HG02763 (cell line): ENCODE data around the gene SHROOM3.

Experiments
- ATAC-seq: cut with Tn5 transposase; IDR thresholded peaks from one replicate; pipeline ENCODE4 v1.9.1; 2021; ENCODE audit warnings: mild to moderate bottlenecking, moderate library complexity; ENCODE audit not compliant: unreplicated experiment

SHROOM3 gene

GRCh38 chr4:76489686-76490161 is 54.7 kb downstream of the SHROOM3 start:
- no peak for ATAC-seq

GRCh38 chr4:76492055-76492454 is 57.0 kb downstream of the SHROOM3 start:
- no peak for ATAC-seq

GRCh38 chr4:76494243-76494642 is 59.2 kb downstream of the SHROOM3 start:
- no peak for ATAC-seq

GRCh38 chr4:76494871-76495590 is 60.0 kb downstream of the SHROOM3 start:
- ATAC-seq = no peak

- ATAC-seq = no peak
Observed at GRCh38 chr4:76498550-76498949, 63.5 kb downstream of the SHROOM3 start.

- ATAC-seq = peak; percentile 80
Observed at GRCh38 chr4:76499461-76499860, 64.4 kb downstream of the SHROOM3 start.

- no peak for ATAC-seq
Observed at GRCh38 chr4:76502886-76503285, 67.9 kb downstream of the SHROOM3 start.

- ATAC-seq = no peak
Observed at GRCh38 chr4:76504613-76505465, 69.8 kb downstream of the SHROOM3 start.

GRCh38 chr4:76511947-76512346 is 76.9 kb downstream of the SHROOM3 start:
- no peak for ATAC-seq

- ATAC-seq = no peak
Observed at GRCh38 chr4:76513482-76513881, 78.5 kb downstream of the SHROOM3 start.

- no peak for ATAC-seq
Observed at GRCh38 chr4:76514087-76514486, 79.1 kb downstream of the SHROOM3 start.

GRCh38 chr4:76515975-76516843 is 81.2 kb downstream of the SHROOM3 start:
- ATAC-seq = peak; percentile 68

- ATAC-seq = no peak
Observed at GRCh38 chr4:76518241-76518640, 83.2 kb downstream of the SHROOM3 start.

- ATAC-seq = no peak
Observed at GRCh38 chr4:76523593-76523992, 88.6 kb downstream of the SHROOM3 start.

GRCh38 chr4:76525751-76526150 is 90.7 kb downstream of the SHROOM3 start:
- no peak for ATAC-seq

GRCh38 chr4:76526585-76526990 is 91.6 kb downstream of the SHROOM3 start:
- no peak for ATAC-seq

GRCh38 chr4:76527666-76528065 is 92.6 kb downstream of the SHROOM3 start:
- ATAC-seq = no peak

GRCh38 chr4:76531597-76531996 is 96.6 kb downstream of the SHROOM3 start:
- ATAC-seq = no peak

- no peak for ATAC-seq
Observed at GRCh38 chr4:76532805-76533204, 97.8 kb downstream of the SHROOM3 start.

GRCh38 chr4:76533314-76533713 is 98.3 kb downstream of the SHROOM3 start:
- no peak for ATAC-seq
